ENCODE data around the gene SUSD4.

The SUSD4 gene

DNA sequence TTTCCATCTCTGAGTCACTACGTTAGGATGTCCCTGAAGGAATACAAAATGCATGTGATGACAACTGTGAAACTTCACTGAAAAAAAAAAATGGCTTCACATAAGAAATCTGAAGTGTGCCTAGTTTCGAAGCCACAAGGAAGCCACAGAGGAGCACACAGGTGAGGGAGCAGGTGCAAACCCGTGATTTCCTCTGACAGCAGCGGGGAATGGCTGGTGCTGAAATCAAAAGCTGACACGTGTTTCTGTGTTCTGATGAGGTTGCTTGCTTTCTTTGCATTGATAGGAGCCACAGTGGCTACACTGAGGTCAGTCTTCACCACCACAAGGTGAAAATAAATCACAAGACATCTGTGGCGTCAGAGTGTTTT is 115.2 kb downstream of the SUSD4 start:
- no peak for DNase-seq

DNA sequence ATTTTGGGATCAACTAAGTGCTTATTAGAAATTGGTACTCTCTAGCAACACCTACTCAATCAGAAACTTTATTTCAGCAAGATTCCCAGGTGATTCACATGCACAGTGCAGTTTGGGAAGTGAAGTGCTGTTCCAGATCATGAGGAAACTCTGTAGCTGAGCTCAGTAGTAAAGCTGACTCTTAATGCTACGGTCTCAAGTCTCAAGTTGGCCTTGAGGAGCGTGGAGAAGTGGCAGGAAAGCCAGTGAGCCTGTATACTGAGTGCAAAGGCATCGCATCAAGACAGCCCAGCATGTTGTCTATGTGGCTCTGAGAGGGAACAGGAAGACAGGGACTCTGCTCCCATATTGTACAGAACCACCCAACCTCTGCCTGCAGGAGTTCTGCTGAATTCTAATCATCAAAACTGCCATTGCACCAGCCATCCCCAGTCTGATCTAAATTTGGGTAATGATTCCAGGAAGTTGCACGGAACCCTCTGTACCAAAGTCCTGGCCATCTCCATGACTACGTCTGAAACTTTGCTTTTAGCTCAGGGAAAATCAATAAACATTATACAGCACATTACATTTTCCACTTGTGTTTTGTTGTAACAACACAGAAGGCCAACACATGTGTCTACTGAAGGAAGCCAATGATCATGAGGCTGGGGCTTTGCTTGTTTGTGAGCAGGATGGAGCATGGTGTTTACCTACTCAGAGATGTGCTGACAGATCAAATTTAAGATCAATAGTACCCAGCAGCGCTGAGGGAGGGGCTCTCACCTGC is 115.8 kb downstream of the SUSD4 start:
- DNase-seq = no peak

DNA sequence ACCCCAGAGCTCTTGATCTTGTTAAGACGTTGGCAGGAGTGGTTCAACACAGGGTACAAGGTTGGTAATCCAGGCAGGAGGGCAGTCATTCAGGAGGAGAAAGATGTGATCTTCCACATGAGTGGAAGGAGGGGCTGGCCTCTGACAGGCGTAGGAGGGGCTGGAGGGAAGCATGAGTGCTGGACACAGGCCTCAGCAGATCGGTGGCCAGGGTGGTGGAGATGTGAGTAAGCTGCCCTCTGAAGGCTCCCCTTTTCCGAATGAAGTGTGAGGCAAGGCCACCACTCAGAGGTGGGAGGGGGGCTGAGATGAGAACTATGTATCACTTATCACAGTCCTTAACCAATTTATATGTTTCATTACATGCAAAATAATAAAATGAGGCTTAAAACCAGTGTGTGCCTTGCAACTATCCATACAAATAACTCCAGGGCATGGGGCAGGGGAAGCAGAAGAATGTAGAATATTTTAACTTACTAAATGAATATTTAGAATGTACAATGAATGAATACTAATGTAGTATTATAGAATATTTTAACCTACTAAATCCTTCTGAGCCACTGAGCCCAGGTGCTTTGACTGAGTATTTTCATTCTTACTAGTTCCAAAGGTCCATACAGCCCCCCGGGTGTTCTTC is 117.4 kb downstream of the SUSD4 start:
- DNase-seq = no peak

DNA sequence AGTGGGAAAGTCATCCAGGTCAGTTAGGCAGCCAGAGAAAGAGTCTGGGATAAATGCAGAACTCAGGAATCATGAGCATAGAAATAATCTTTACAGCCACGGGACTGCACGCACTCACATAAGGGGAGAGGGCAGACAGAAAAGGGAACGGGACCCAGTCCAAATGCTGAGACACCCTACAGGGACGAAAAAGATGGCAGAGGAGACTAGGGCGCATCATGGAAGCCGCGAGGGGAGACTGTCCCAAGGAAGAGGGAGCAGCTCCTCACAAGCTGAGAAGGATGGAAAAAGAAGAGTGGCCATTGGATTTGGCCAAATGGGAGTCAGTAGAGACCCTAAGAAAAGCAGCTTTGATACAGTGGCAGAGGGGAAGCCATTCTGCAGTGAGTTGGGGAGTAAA is 118.0 kb downstream of the SUSD4 start:
- no peak for DNase-seq

DNA sequence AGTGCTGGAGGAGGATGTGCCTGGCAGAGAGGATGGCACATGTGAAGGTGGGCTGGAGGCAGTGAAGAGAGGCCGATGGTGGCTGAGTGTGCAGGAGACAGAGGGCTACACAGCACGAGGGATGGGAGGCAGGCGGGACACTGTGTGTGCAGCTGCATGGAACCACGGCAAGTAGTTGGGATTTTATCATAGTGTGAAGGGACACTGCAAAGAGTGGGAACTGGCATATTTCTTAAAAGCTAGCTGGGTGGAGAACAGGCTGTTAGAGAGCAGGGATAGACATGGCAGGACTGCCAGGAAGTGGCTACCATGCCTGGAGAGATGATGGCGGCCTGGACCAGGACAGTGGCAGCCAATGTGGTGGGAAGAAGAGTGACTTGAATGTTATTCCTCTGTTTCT is 118.6 kb downstream of the SUSD4 start:
- no peak for DNase-seq

DNA sequence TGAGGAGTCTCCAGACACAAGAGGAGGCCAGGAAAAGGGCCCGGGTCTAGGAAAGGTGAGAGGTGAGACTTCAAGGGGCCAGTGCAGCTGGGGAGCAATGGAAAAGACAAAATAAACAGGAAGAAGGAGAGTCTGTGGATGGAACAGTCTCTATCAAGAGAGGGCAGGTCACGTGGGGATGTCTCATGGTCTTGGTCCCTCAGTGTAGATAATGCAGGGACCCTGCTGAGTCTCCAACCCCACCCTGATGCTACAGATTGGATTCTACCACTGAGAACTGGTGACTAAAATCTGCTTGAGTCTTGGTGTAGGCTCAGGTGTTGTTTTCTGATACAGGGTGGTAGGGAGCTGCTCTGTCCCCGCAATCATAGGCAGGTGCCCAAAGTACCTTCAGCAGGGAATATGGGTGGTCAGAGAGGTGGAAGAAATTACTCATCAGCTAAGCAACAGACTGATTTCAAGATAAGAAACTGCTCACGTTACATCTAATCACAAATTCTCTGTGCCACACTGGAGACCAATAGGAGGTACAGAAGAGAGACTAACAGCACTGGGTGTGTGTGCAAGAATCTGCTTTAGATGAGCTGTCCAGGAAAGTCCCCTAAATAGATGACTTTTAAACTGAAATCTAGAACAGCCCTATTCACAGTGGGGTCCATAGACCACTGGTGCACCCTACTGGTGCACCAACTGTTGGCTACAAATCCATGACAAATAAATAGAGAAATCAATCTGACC is 119.4 kb downstream of the SUSD4 start:
- DNase-seq = no peak

DNA sequence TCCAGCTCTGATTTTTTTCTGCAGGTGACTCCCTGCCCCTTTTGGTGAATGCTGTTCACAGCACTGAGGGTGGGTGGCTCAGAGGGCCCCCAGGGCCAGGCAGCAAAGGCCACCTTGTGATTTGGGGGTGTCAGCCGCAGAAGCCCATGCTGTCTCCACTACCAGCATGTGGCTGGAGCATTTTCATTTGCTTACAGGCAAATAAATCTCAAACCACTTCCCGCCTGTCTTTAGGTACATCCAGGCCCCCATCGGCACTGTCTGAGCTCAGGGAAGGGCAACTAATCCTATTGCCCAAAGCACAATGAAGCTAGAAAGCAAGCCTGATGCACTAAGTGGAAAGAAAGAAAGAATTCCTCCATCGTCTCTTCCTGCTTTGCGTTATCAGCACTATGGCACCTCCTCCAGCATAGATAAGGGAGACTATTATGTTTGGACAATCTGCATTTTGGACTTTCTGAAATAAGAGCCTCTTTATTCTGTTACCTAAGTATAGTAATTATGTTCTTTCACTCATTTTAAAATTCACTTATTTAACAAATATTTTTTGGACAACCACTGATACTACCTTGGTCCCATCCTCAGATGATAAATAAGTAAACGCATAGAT is 120.4 kb downstream of the SUSD4 start:
- no peak for DNase-seq

DNA sequence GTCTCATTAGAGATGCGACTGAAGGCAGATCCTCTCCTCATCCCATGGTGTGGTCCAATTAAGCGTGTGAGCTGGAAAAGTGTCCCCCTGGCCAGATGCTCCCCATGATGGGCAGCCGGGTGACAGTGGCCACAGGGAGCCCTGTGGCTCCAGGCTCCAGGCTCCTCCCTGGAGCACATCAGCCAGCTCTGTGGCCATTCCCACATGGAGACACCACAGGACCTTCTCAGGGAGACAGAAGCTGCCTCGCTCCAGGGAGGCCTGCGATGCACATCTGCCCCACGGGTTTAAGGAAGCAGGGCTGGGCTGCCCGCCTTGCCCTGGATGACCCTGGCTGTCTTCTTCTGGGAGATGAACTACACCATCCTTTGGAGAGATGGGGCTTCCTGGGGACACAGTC is 121.0 kb downstream of the SUSD4 start:
- DNase-seq = no peak

DNA sequence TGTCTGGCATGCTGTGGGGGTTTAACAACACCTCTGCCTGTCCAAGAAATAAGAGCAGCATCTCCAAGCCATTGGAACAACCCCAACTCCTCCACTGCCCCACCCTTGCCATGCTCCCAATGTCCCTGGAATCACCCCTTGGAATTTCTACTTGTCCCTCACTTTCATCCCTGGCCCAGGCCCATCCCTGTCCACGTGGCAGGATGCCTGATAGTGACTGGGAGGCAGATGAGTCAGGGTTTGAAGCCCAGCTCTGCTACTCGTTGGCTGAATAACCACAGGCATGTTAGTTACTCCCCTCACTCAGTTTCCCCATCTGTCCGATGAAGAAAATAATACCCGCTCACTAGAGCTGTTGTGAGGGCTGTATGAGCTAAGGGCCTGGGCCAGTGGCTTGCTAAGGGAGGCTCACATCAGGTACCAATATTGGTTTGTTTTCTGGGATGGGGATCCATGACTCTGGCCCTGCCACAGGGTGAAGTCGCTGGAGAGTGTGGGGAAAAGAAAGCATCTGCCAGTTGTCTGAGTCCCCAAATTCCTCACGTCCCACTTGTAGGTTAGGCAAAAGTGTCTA is 121.5 kb downstream of the SUSD4 start:
- no peak for DNase-seq

DNA sequence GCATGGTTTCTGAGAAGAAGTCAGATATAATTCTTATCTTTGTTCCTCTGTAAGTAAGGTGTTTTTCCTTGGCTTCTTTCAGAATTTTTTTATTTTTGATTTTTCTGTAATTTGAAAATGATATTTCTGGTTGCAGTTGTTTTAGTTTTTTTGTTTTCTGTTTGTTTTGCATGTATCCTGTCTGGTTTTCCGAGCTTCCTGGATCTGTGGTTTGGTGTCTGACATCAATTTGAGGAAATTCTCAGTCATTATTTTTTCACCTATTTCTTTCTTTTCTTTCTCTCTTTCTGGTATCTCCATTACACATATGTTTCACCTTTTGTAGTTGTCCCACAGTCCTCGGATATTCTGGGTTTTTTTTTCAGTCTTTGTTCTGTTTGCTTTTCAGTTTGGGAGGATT is 123.9 kb downstream of the SUSD4 start:
- no peak for DNase-seq

DNA sequence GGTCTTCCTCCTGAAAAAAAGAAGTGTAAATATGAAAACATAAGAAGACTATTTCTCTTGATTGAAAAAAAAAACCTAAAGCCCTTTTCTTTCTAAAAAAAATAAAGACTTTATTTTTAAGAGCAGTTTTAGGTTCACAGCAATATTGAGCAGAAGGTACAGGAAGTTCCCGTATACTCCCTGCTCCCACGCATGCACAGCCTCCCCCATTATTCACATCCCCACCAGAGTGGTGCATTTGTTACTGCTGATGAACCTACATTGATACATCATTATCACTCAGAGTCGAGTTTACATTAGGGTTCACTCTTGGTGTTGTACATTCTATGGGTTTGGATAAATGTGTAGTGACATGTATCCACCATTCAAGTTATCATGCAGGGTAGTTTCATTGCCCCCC is 128.9 kb downstream of the SUSD4 start:
- no peak for DNase-seq

DNA sequence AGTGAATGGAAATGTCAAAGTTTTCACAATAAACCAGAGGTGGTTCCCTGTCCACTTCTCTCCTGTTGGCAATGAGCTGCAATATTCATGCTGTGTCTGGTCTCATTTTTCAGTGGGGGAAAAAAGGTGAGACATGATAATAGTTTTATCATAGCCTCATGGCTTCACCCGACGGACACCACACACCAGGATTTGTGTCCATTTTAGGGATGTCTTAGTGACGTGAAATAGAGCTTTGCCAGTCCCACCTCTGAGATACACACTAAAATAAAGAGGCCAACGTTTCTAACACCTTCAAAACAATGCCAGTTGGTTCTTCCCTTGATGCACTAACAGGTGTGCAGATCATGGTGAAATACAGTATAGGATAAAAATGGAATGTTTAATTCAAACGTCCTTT is 129.4 kb downstream of the SUSD4 start:
- no peak for DNase-seq

DNA sequence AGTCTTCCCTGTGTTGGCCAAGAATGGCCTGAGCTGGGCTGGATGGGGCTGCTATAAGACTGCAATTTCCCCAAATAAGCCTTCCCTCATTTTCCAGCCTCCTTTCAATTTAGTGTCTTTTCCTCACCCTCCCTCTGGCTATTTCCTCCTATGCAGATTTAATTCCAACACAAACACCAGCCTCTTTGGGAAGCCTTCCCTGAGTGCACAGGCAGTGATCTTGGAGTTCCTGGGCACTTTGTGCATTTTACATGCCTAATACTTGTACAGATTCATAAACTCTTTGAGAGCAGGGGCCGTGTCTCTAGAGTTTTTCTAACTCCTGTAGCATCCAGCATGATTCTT is 129.8 kb downstream of the SUSD4 start:
- no peak for DNase-seq

DNA sequence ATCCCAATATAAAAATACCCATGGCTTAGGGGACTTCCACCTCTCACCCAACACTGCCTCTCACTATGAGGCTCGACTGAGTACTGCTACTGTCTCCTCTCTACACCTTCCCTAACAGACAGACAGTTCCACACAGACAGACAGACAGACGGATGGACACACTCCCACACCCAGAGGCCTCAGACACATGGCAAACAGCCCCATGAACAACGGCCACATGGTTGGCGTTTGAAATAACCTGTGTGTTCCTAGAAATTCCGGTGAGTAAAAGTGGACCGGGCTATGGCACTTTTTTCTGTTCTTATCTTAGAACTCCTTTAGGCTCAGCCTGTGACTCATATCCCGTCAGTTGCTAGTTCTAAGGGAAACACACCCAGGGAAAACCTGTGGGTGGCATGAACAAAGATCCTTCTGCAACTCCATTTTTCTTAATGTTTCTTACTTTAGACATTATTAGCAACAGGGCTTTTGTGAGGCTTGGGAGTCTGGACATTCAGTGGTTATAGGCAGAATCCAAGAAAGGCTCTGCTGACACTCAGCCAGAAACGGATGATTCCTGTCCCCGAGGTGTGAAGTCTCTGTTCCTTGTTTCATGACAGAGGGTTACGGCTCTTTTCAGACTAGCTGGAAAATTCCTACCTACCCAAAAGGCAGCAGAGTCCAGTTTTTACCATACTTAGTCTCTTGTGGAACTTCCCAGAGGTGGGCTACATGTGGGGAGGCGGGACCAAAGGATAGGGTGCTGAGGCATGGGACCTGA is 130.4 kb downstream of the SUSD4 start:
- no peak for DNase-seq

DNA sequence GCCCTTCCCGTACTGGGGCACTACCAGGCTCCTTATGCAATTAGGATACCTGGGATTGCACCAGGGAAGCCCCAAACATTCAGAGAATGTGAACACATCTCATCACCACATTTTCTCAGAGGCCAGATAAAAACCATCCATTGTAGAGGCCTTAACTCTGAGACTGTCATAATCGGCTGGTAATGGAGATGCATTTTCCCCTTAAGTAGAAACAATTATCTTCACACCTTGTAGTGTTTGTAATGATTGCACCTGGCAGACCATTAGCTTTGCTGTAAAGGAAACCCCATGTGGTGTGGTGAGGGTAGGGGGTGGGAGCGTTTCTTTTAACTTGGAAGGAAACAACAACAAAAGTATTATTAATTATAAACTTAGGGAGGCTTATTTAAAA is 131.0 kb downstream of the SUSD4 start:
- no peak for DNase-seq

DNA sequence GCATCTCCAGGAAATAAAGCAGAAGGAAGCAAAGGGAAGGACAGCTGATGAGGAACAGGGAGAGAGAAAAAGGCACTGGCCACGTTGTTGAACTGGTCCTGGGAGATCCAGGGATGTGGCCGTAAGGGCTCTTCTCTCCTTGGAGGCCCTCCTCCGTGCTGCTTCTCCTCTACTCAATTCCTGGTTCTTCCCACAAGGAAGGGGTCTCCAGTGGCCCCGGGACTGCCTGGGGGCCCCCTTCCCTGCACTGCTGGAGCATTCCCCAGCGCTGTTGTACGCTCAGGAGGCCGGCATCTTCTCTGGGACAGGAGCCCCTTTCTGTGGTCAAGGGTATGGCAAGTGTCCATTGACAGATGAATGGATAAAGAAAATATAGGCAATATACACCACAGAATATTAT is 132.4 kb downstream of the SUSD4 start:
- DNase-seq = no peak

DNA sequence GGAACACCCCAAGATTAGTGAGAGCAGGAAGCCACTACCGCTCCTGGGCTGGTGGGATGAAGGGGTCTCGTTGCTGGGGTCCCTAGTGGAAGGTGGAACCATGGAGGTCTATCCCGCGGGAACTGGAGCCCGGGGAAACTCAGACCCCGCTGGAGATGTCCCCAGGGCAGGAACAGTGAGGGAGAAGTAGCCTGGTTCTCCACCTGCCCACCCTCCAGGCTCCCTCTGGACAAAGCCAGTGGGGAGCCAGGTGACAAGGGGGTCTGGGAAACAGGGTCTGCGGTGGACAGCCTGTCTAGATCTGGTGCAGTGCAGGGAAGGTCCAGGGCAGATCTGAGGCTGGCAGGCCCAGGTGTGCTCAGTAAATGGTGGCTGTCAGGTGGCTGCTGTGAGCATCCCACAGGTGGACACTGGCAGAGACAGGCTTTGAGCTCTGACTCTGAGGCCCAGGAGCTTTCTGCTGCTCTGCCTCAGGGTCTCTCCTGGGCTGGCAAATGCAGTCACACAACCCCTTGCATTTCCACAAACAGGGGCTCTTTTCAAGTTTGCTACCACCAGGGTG is 132.9 kb downstream of the SUSD4 start:
- no peak for DNase-seq

DNA sequence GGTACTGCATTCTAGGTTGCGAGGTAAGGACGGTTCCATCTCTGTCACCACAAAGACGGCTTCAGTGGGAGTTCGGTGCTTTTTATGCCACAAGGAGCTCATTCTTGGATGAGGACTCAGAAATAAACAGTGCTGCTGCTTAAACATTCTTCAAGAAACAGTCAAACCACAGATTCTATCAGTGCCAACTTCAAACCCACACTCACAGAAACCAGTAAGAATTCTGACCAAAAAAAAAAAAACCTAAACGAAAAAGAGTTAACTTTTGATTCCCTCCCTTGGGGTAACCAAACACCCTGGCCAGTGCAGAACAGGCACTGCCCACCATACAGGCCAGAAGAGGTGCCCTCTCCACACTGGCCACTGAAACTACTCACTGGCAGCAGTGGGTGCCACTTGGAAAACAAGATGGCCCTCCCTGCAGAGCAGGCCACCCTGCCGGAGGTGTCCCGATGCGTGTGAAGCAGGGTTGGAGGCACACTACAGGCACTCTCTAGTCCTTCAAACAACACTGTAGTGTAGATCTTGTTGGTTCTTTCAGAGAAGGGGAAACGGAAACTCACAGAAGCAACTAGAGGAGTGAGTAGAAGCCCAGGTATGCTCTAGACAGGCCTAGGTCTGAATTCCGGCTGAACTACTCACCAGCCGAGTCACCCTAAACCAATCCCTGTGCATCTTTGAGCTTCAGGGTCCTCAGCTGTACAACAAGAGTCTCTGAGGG is 133.7 kb downstream of the SUSD4 start:
- no peak for DNase-seq

DNA sequence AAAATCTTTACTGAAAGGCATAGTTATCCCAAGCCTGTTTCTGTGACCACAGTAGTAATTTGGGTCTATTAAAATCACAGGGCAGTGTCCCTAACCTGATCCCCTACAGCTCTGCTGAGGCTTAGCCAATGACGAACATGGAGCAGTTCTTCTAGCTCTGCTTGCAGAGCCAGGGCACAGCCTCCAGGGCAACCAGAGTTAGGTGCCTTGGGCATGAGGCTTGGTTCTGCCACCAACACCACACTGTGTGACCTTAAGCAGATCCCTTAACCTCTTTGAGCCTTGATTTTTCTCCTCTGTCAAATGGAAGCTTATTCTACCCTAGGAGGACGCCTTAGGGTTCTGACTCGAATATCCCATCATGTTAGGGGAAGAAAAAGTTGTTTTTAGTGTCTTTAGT is 134.2 kb downstream of the SUSD4 start:
- no peak for DNase-seq

DNA sequence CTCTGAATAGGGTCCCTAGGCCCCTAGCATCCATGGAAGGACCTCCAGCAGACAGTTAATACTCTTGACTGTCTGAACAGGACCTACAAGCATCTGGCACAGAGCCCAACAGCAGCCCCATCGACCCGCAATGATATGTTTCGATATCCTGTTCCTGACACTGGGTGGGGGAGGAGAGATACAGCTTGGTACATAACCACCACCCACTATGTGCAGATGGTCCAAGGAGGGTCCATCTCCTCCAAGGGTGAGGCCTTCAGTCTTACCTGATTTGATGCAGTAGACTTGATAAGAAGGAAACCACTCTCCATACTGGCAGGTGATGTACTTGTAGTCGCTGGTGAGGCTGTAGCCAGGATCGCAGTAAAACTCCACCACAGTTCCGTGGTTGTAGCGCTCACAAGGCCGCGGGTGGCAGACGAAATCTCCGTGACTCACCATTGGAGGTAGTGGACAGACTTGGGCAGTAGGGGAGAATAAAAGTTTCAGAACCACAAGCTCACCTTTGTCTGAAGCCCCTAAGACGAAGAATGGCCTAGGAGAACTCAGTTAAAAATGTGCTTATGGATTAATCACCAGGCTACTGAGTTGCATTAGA is 134.9 kb downstream of the SUSD4 start:
- DNase-seq = no peak

DNA sequence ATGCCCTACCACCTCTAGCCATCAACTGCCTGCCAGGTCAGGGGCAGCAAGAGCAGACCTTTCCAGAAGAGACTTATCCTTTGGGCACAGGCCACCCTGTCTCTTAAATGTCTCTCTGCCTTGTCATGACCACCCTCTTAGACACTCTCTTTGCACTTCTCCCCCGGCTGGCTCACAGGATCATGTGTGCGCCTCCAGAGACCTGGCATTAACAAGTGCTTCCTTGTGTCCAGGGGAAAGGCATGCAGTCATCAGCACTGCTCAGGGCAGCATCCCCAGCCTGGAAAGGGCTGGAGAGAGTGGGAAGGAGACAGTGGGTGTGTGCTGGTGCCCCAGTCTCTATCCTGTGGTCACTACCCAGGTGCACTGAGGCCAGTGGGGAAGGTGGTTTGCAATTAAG is 135.8 kb downstream of the SUSD4 start:
- DNase-seq = no peak

Measured in SIG-M5 (cell line).